K562 (cell line): ENCODE data around the gene MED16. TPM values are rescaled to one million over a fixed set of nuclear protein-coding genes. Genes with fewer than 3 reads are reported as not detected.
A peak's percentile ranks its signal among the peaks of the same experiment; 100 is the strongest.

Experiments
- ATF7 ChIP-seq: fragments of 450-650 bp; IDR thresholded peaks from 2 replicates; pipeline ENCODE4 v1.7.1; 2014; ENCODE audit warnings: mild to moderate bottlenecking, moderate library complexity
- DDX20 ChIP-seq: fragments of 450-650 bp; IDR thresholded peaks from 2 replicates; pipeline ENCODE4 v1.6.1; 2016; ENCODE audit warnings: missing genetic modification characterization, low read depth, mild to moderate bottlenecking, missing compliant biosample characterization, moderate library complexity
- FIP1L1 ChIP-seq: fragments of 200-400 bp; formaldehyde crosslinking; IDR thresholded peaks from 2 replicates; pipeline ENCODE4 v1.6.1; 2018; ENCODE audit warnings: mild to moderate bottlenecking, low read depth, low read length; ENCODE audit not compliant: poor library complexity, severe bottlenecking
- HDAC6 ChIP-seq: IDR thresholded peaks from 2 replicates; pipeline ENCODE4 v1.6.1; 2012; ENCODE audit warnings: low read depth, mild to moderate bottlenecking, control low read depth, inconsistent platforms, low read length, moderate library complexity
- MCM7 ChIP-seq, 2 experiments: fragments of 450-650 bp; IDR thresholded peaks; 2 replicates each; pipeline ENCODE4 v1.6.1; 2016 to 2018
- MTA2 ChIP-seq: fragments of 450-650 bp; IDR thresholded peaks from 2 replicates; pipeline ENCODE4 v1.6.1; 2016; ENCODE audit warnings: low read depth
- MYC ChIP-seq, 2 experiments: fragments of 250-450 bp in 1 of 2; sonication (Bioruptor Pico) in 1 of 2; IDR thresholded peaks; 2 replicates each; pipeline versions ENCODE4 v1.5.1 to v1.6.1; 2012 to 2021; ENCODE audit warnings: low read depth in 2 of 2, borderline replicate concordance in 1 of 2, improper control_type of control experiment in 1 of 2, low read length in 1 of 2, mild to moderate bottlenecking in 1 of 2, moderate library complexity in 1 of 2
- POLR2A ChIP-seq: fragments of 450-650 bp; conservative IDR thresholded peaks from 2 replicates; pipeline ENCODE4 v1.6.1; 2016
- POLR2AphosphoS2 ChIP-seq: IDR thresholded peaks from 2 replicates; pipeline ENCODE4 v1.6.1; 2012; ENCODE audit warnings: low read length, improper control_type of control experiment
- POLR2G ChIP-seq: fragments of 200-400 bp; formaldehyde crosslinking; IDR thresholded peaks from 2 replicates; pipeline ENCODE4 v1.6.1; 2017; ENCODE audit warnings: low read depth, mild to moderate bottlenecking, antibody characterized with exemption, low read length, moderate library complexity
- PPARD ChIP-seq: fragments of 250-450 bp; sonication (Bioruptor Pico); IDR thresholded peaks from 2 replicates; pipeline ENCODE4 v1.8.0; 2022; ENCODE audit warnings: inconsistent platforms, mild to moderate bottlenecking, moderate library complexity
- PYGO2 ChIP-seq: fragments of 450-650 bp; IDR thresholded peaks from 2 replicates; pipeline ENCODE4 v1.6.1; 2016; ENCODE audit warnings: mild to moderate bottlenecking, missing genetic modification characterization, moderate library complexity, missing compliant biosample characterization
- RBM22 ChIP-seq: fragments of 200-400 bp; formaldehyde crosslinking; IDR thresholded peaks from 2 replicates; pipeline ENCODE4 v1.6.1; 2018; ENCODE audit warnings: low read length, low read depth; ENCODE audit not compliant: poor library complexity, severe bottlenecking
- RNF2 ChIP-seq: sonication (generic); IDR thresholded peaks from 2 replicates; pipeline ENCODE4 v1.6.1; 2016
- SIN3A ChIP-seq, 2 experiments: fragments of 150-350 bp in 1 of 2; IDR thresholded peaks; 2 replicates each; pipeline ENCODE4 v1.6.1; 2011 to 2016; ENCODE audit warnings: borderline replicate concordance in 2 of 2, low read depth in 2 of 2, low read length in 2 of 2, mild to moderate bottlenecking in 2 of 2, moderate library complexity in 2 of 2; ENCODE audit not compliant: control insufficient read depth in 1 of 2
- SMAD2 ChIP-seq: fragments of 150-350 bp; IDR thresholded peaks from 2 replicates; pipeline ENCODE4 v1.6.1; 2014; ENCODE audit warnings: low read depth, mild to moderate bottlenecking, low read length
- ZC3H11A ChIP-seq: IDR thresholded peaks from 2 replicates; pipeline ENCODE4 v1.6.1; 2012; ENCODE audit warnings: low read depth, low read length, improper control_type of control experiment
- ZSCAN32 ChIP-seq: fragments of 450-650 bp; formaldehyde crosslinking; IDR thresholded peaks from 2 replicates; pipeline ENCODE4 v1.4.0; 2020; ENCODE audit warnings: mild to moderate bottlenecking, moderate library complexity
- polyA plus RNA-seq, 8 experiments: library from polyadenylated mRNA; depleted of rRNA in 4 of 8; stranded (reverse) in 5 of 8; unstranded in 3 of 8; fragments of >200 nt; fragmentation: Nextera tagmentation in 2 of 8; fragmentation: Illumina TruSeq in 1 of 8; extraction: Ambion mirVana in 2 of 8; extraction: Trizol in 1 of 8; gene quantifications; 2 replicates each; pipeline versions ENCODE4 v1.2.1 to v1.2.3, GENCODE V29; 2011 to 2014; ENCODE audit warnings: inconsistent platforms in 1 of 8, missing spikeins in 1 of 8
- total RNA-seq, 7 experiments: library from RNA; depleted of rRNA in 6 of 7; stranded (reverse); fragments of >200 nt in 6 of 7; fragmentation: Illumina TruSeq in 2 of 7; extraction: Trizol in 2 of 7; gene quantifications; 2 replicates each; pipeline versions ENCODE4 v1.2.1 to v1.2.3, GENCODE V29; 2011 to 2021; ENCODE audit warnings: low replicate concordance in 1 of 7
- TF ChIP-seq, protein P1 (sequence below), 2 experiments: fragments of 450-650 bp; IDR thresholded peaks; 2 replicates each; pipeline ENCODE4 v1.6.1; 2018; ENCODE audit warnings: mild to moderate bottlenecking in 2 of 2, low read depth in 1 of 2; ENCODE audit not compliant: partially characterized antibody in 2 of 2
- TF ChIP-seq, protein P2 (sequence below): fragments of 250-450 bp; sonication (Bioruptor Pico); IDR thresholded peaks from 2 replicates; pipeline ENCODE4 v1.4.0; 2020; ENCODE audit warnings: borderline replicate concordance
- TF ChIP-seq, protein P3 (sequence below): fragments of 450-650 bp; IDR thresholded peaks from 2 replicates; pipeline ENCODE4 v1.6.1; 2016; ENCODE audit warnings: mild to moderate bottlenecking

The MED16 gene
- total and polyA plus RNA-seq, 9 of the 15 experiments (the other 6 are each of a cell fraction or from before 2014, with no cell fraction given) = 0.89 to 59.9 (median 8.6) TPM

DNA sequence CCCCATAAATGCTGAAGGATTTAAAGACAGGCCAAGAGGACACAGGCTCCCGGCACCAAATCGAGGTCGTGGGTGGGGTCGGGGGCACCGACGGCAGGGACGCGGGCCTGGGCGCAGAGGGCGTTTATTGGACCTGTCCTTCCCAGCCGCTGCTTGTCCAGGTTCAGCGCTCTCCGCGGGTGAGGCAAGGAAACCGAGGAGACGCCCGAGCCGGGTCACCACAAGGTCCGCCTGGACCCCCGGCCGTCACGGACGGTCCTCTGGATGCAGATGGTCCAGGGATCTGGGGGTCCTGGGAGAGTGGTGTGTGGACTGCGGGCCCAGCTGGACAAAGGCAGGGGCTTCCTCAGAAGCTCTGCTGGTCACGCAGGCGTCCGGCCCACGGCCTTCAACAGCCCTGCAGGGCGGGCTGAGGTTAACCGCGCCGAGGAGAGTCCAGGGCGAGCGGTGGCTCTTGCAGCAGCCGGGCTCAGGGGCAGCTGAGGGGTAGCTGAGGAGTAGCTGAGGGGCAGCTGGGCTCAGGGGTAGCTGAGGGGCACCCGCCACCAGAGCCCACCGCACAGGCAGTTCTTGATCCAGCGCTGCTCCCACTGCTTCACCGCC lies 25.0 kb downstream of the MED16 start (continued):
- no peak for TF ChIP-seq RNF2
- no peak for TF ChIP-seq ZC3H11A
- no peak for TF ChIP-seq PYGO2
- peak; percentile 91 for TF ChIP-seq FIP1L1
- peak; percentile 50 for TF ChIP-seq POLR2A
- TF ChIP-seq, protein P1, sequence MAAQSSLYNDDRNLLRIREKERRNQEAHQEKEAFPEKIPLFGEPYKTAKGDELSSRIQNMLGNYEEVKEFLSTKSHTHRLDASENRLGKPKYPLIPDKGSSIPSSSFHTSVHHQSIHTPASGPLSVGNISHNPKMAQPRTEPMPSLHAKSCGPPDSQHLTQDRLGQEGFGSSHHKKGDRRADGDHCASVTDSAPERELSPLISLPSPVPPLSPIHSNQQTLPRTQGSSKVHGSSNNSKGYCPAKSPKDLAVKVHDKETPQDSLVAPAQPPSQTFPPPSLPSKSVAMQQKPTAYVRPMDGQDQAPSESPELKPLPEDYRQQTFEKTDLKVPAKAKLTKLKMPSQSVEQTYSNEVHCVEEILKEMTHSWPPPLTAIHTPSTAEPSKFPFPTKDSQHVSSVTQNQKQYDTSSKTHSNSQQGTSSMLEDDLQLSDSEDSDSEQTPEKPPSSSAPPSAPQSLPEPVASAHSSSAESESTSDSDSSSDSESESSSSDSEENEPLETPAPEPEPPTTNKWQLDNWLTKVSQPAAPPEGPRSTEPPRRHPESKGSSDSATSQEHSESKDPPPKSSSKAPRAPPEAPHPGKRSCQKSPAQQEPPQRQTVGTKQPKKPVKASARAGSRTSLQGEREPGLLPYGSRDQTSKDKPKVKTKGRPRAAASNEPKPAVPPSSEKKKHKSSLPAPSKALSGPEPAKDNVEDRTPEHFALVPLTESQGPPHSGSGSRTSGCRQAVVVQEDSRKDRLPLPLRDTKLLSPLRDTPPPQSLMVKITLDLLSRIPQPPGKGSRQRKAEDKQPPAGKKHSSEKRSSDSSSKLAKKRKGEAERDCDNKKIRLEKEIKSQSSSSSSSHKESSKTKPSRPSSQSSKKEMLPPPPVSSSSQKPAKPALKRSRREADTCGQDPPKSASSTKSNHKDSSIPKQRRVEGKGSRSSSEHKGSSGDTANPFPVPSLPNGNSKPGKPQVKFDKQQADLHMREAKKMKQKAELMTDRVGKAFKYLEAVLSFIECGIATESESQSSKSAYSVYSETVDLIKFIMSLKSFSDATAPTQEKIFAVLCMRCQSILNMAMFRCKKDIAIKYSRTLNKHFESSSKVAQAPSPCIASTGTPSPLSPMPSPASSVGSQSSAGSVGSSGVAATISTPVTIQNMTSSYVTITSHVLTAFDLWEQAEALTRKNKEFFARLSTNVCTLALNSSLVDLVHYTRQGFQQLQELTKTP (IDR thresholded peaks at IDR 0.05; ENCODE audit: low read depth in 1 of 2, partially characterized antibody in 2 of 2) = no peak
- TF ChIP-seq ATF7 = no peak
- TF ChIP-seq HDAC6 = peak; percentile 28; the same call in 1 of the 2 replicates
- 0 out of 4 replicates have a peak, but pooled peaks of 1 of the 2 experiments have one; percentile 24 for TF ChIP-seq SIN3A (IDR thresholded peaks at IDR 0.05; ENCODE audit: borderline replicate concordance in 2 of 2, control insufficient read depth in 1 of 2, low read depth in 2 of 2, low read length in 2 of 2)
- peak; percentile 90 for TF ChIP-seq RBM22
- TF ChIP-seq SMAD2 = no peak
- peak; percentile 83 for TF ChIP-seq POLR2G
- TF ChIP-seq ZSCAN32 (CRISPR knock-in tag) = no peak
- TF ChIP-seq POLR2AphosphoS2 = no peak; the same call in 1 of the 2 replicates
- TF ChIP-seq, protein P2, sequence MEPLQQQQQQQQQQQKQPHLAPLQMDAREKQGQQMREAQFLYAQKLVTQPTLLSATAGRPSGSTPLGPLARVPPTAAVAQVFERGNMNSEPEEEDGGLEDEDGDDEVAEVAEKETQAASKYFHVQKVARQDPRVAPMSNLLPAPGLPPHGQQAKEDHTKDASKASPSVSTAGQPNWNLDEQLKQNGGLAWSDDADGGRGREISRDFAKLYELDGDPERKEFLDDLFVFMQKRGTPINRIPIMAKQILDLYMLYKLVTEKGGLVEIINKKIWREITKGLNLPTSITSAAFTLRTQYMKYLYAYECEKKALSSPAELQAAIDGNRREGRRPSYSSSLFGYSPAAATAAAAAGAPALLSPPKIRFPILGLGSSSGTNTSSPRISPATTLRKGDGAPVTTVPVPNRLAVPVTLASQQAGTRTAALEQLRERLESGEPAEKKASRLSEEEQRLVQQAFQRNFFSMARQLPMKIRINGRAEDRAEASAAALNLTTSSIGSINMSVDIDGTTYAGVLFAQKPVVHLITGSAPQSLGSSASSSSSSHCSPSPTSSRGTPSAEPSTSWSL = no peak
- no peak for TF ChIP-seq MYC (IDR thresholded peaks at IDR 0.05; ENCODE audit: low read depth, low read length)
- TF ChIP-seq MYC (CRISPR knock-in tag; IDR thresholded peaks at IDR 0.05; ENCODE audit: borderline replicate concordance, low read depth) = no peak
- TF ChIP-seq MCM7 (IDR thresholded peaks at IDR 0.05) = no peak
- no peak for TF ChIP-seq PPARD (CRISPR knock-in tag)
- TF ChIP-seq, protein P3, sequence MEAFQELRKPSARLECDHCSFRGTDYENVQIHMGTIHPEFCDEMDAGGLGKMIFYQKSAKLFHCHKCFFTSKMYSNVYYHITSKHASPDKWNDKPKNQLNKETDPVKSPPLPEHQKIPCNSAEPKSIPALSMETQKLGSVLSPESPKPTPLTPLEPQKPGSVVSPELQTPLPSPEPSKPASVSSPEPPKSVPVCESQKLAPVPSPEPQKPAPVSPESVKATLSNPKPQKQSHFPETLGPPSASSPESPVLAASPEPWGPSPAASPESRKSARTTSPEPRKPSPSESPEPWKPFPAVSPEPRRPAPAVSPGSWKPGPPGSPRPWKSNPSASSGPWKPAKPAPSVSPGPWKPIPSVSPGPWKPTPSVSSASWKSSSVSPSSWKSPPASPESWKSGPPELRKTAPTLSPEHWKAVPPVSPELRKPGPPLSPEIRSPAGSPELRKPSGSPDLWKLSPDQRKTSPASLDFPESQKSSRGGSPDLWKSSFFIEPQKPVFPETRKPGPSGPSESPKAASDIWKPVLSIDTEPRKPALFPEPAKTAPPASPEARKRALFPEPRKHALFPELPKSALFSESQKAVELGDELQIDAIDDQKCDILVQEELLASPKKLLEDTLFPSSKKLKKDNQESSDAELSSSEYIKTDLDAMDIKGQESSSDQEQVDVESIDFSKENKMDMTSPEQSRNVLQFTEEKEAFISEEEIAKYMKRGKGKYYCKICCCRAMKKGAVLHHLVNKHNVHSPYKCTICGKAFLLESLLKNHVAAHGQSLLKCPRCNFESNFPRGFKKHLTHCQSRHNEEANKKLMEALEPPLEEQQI = no peak
- no peak for TF ChIP-seq DDX20 (tag)
- TF ChIP-seq MTA2 = no peak
